SK-N-MC (cell line): ENCODE results near the gene RAB4A.

Experiments used
- EZH2 ChIP-seq: fragments of 200-600 bp; sonication (generic); IDR thresholded peaks from one replicate; pipeline ENCODE4 v1.6.1; 2017; ENCODE audit warnings: antibody characterized with exemption
- POLR2AphosphoS5 ChIP-seq: IDR thresholded peaks from 2 replicates; pipeline ENCODE4 v1.6.1; 2012; ENCODE audit warnings: mild to moderate bottlenecking, low read depth, low read length, borderline replicate concordance

DNA sequence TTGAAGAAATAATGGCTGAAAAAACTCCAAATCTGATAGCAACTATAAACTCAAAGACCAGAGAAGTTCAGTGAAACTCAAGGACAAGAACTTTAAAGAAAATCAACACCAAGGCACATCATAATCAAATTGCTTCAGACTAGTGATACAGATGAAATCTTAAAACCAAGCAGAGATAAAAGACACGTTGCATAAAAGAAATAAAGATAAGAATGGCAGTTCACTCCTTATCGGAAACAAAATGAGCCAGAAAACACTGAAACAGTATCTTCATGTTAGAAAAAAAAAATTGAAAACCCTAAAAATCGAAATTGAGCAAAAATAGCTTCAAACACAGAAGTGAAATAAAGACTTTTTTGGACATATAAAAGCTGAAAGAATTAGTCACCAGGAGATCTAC, 4.6 kb upstream of the RAB4A start:
- TF ChIP-seq POLR2AphosphoS5 (no peak), EZH2 (no peak)
